Measurements from ENCODE around the gene SUPT6H. TPM values are rescaled to one million over a fixed set of nuclear protein-coding genes. Genes with fewer than 3 reads are reported as not detected.

The SUPT6H gene
- total and polyA plus RNA-seq, 2 of the 8 experiments (the other 6 are each of a cell fraction or from before 2014, with no cell fraction given), result 32.0 to 59.9 TPM

GRCh38 chr17:28729950-28730330 lies 67.9 kb downstream of the SUPT6H start:
- Histone ChIP-seq H3K23ac (ENCODE audit: insufficient read length) (no peak overlapping the region), H3K4me1 (replicated peaks in 1 of 4; ENCODE audit: control insufficient read depth in 3 of 4, insufficient read depth in 4 of 4, low read length in 3 of 4) (0 out of 7 replicates have a peak, but pooled peaks cover 0 to 3% (median 0%) of the 10 kb centered on the region in 4 experiments), H2AFZ (ENCODE audit: low read length) (no peak overlapping the region), H2BK15ac (ENCODE audit: low read length) (no peak overlapping the region), H3K4me3 (ENCODE audit: extremely low read depth in 1 of 4, insufficient read depth in 2 of 4, low read depth in 3 of 4, low read length in 4 of 4) (no peak overlapping the region), H3K18ac (ENCODE audit: extremely low read depth, low read length) (no peak overlapping the region), H3K9me3 (ENCODE audit: insufficient read depth in 2 of 2, low read depth in 1 of 2, low read length in 1 of 2) (no peaks in the 10 kb centered on the region), H3K27me3 (replicated peaks in 1 of 4; ENCODE audit: control insufficient read depth in 3 of 4, extremely low read depth in 1 of 4, insufficient read depth in 3 of 4, low read length in 3 of 4) (no peaks in the 10 kb centered on the region), H3K23me2 (ENCODE audit: low read depth, low read length) (peaks cover 13% of the 10 kb centered on the region; the same call in 1 of the 2 replicates), H3K27ac (ENCODE audit: low read depth, low read length) (no peak overlapping the region), H3K79me2 (ENCODE audit: control insufficient read depth in 1 of 2, insufficient read depth in 2 of 2, low read length in 2 of 2) (peaks cover 0 to 7% of the 10 kb centered on the region in 2 experiments; a peak in 1 of 4 replicates), H3K9ac (replicated peaks in 1 of 4; ENCODE audit: extremely low read depth in 1 of 4, low read depth in 3 of 4, low read length in 3 of 4) (no peak overlapping the region), H3K36me3 (ENCODE audit: control insufficient read depth in 2 of 4, insufficient read depth in 4 of 4, low read length in 3 of 4) (peaks cover 1 to 13% (median 6%) of the 10 kb centered on the region in 4 experiments; a peak in 5 of 8 replicates), H4K5ac (ENCODE audit: insufficient read length, low read depth, low read length) (no peak overlapping the region), H4K8ac (ENCODE audit: extremely low read depth, insufficient read depth, low read length) (no peak overlapping the region), H4K20me1 (replicated peaks in 1 of 2; ENCODE audit: control insufficient read depth in 1 of 2, insufficient read depth in 2 of 2, low read length in 2 of 2) (peaks cover 0 to 3% of the 10 kb centered on the region in 2 experiments), H2BK5ac (ENCODE audit: low read depth, low read length) (no peak overlapping the region), H4K91ac (replicated peaks; ENCODE audit: insufficient read length, low read length) (no peak overlapping the region), H2BK120ac (replicated peaks; ENCODE audit: low read depth, low read length) (no peak overlapping the region), H3K79me1 (ENCODE audit: low read depth, low read length) (peaks cover 2% of the 10 kb centered on the region; the same call in 1 of the 2 replicates), H2BK12ac (ENCODE audit: low read depth, low read length) (no peak overlapping the region), H3K4ac (replicated peaks; ENCODE audit: insufficient read length, low read depth, low read length) (no peak overlapping the region), H3K4me2 (ENCODE audit: insufficient read depth in 1 of 2, low read depth in 2 of 2, low read length in 2 of 2) (no peak overlapping the region), H3K14ac (ENCODE audit: insufficient read length) (no peak overlapping the region), H2AK5ac (ENCODE audit: low read depth, low read length) (no peak overlapping the region), H3K56ac (replicated peaks; ENCODE audit: insufficient read length, low read depth, low read length) (no peak overlapping the region), H2BK20ac (ENCODE audit: low read length) (no peak overlapping the region)
- CTCF ChIA-PET (ENCODE audit: partially characterized antibody), result interaction anchor here (1.1 to 16.9 kb wide), 5 partner anchors 11 to 147 kb away, joined by 3 to 316 read pairs (median 70); partner anchors contain the start of gene TRAF4
- DNase-seq (ENCODE audit: low read depth in 1 of 2, low spot score in 2 of 2) (no peak), FAIRE-seq (no peak)
- 86% methylated on average over 9 of the region's 11 CpGs; no CpG with 5 or more reads in 1 of the 2 experiments for WGBS, 2 experiments (ENCODE audit: extremely low coverage in 1 of 2, insufficient coverage in 1 of 2, insufficient read length in 1 of 2, insufficient replicate concordance in 2 of 2, low coverage in 1 of 2, low lambda C conversion rate in 2 of 2, missing lambda C conversion rate in 1 of 2)
- POLR2A ChIA-PET (ENCODE audit: partially characterized antibody), result interaction anchor here (0.6 to 17.6 kb wide), 8 partner anchors 10 to 175 kb away, joined by 4 to 813 read pairs (median 27); partner anchors contain the start of genes DHRS13, PROCA1, RPL23A and TRAF4
- TF ChIP-seq CTCF (IDR thresholded peaks at IDR 0.05; ENCODE audit: control extremely low read depth in 1 of 3, insufficient read depth in 1 of 3, low read depth in 1 of 3, low read length in 3 of 3) (no peak), TCF12 (IDR thresholded peaks at IDR 0.05; ENCODE audit: low read depth, low read length) (no peak)

Data from H1 (cell line).